ENCODE results near the gene ID2. TPM values are rescaled to one million over a fixed set of nuclear protein-coding genes. Genes with fewer than 3 reads are reported as not detected.

ID2 gene
- total and polyA plus RNA-seq, 2 of the 13 experiments (the other 11 are each of a cell fraction or from before 2014, with no cell fraction given): 214 to 719 TPM

GRCh38 chr2:8694737-8695136, 12.9 kb downstream of the ID2 start:
- Histone ChIP-seq H3K4me3 (replicated peaks in 1 of 3; ENCODE audit: insufficient read depth in 1 of 3, low read depth in 2 of 3, low read length in 3 of 3) (no peak overlapping the region), H3K36me3 (replicated peaks in 1 of 2; ENCODE audit: control insufficient read depth in 1 of 2, insufficient read depth in 2 of 2, low read length in 2 of 2) (no peaks in the 10 kb centered on the region), H4K20me1 (ENCODE audit: insufficient read depth, low read length) (no peaks in the 10 kb centered on the region), H3K4me2 (ENCODE audit: low read depth, low read length) (no peak overlapping the region), H3K9ac (ENCODE audit: insufficient read depth, low read depth, low read length) (no peak overlapping the region), H3K79me2 (ENCODE audit: insufficient read depth, low read length) (no peaks in the 10 kb centered on the region), H3K9me3 (ENCODE audit: low read length) (no peaks in the 10 kb centered on the region), H2AFZ (ENCODE audit: low read length) (no peak overlapping the region), H3K27me3 (ENCODE audit: control insufficient read depth in 1 of 2, insufficient read depth in 2 of 2, low read length in 2 of 2) (peaks cover 0 to 41% of the 10 kb centered on the region in 2 experiments; a peak in 2 of 5 replicates), H3K4me1 (ENCODE audit: insufficient read depth, low read length) (peaks cover 18% of the 10 kb centered on the region; the same call in 1 of the 2 replicates), H3K27ac (ENCODE audit: extremely low read length, insufficient read depth, low read length) (no peak overlapping the region)
- WGBS (ENCODE audit: low lambda C conversion rate): 58% methylated on average over 8 of the region's 8 CpGs
- DNase-seq (ENCODE audit: low spot score): no peak
- ChIA-PET CTCF (ENCODE audit: low intra/inter-chr PET ratio, low total read pairs) (no interaction called here), POLR2A (no interaction called here)
- BruUV-seq (replicated peaks): no TSS peak
- in situ Hi-C loops (cut with HindIII; ENCODE audit: extremely low pct_ligation_motif_present, low pct_unique_long_range_greater_than_20kb) (no loop called here), intact Hi-C loops (cut with micrococcal nuclease; ENCODE audit: unreplicated experiment) (loop anchor here (10.0 kb wide), 1 partner anchor 210 kb away; no protein-coding TSS in a partner anchor)
- FAIRE-seq: peak; percentile 39
- TF ChIP-seq POLR2AphosphoS2 (IDR thresholded peaks at IDR 0.05; ENCODE audit: low read depth, low read length) (no peak), U2AF1 (optimal IDR thresholded peaks at IDR 0.05; ENCODE audit: low read depth, low read length) (no peak), GABPB1 (CRISPR knock-in tag; IDR thresholded peaks at IDR 0.05) (no peak), ZNF574 (CRISPR knock-in tag; IDR thresholded peaks at IDR 0.05) (no peak), ETV6 (CRISPR knock-in tag; conservative IDR thresholded peaks at IDR 0.05) (no peak), HNRNPH1 (optimal IDR thresholded peaks at IDR 0.05; ENCODE audit: low read depth, low read length) (no peak), ZFP90 (CRISPR knock-in tag; IDR thresholded peaks at IDR 0.05; ENCODE audit: borderline replicate concordance) (no peak), IKZF1 (IDR thresholded peaks at IDR 0.05) (no peak), NFIB (CRISPR knock-in tag; IDR thresholded peaks at IDR 0.05; ENCODE audit: borderline replicate concordance) (no peak), CHD2 (IDR thresholded peaks at IDR 0.05; ENCODE audit: low read depth, low read length) (no peak), KMT2B (CRISPR knock-in tag; IDR thresholded peaks at IDR 0.05) (no peak), MBD4 (IDR thresholded peaks at IDR 0.05; ENCODE audit: borderline replicate concordance, low read length) (no peak), TRAFD1 (CRISPR knock-in tag; IDR thresholded peaks at IDR 0.05; ENCODE audit: borderline replicate concordance) (no peak), ELF1 (CRISPR knock-in tag; IDR thresholded peaks at IDR 0.05) (no peak), ZMYM2 (CRISPR knock-in tag; IDR thresholded peaks at IDR 0.05) (no peak), PRMT3 (CRISPR knock-in tag; IDR thresholded peaks at IDR 0.05; ENCODE audit: borderline replicate concordance, low read depth) (no peak), ZNF567 (CRISPR knock-in tag; IDR thresholded peaks at IDR 0.05; ENCODE audit: borderline replicate concordance) (no peak)
- no peak for ATAC-seq

All from HepG2 (cell line).